HepG2 (cell line): Measurements from ENCODE around the gene MRPL58. TPM values are rescaled to one million over a fixed set of nuclear protein-coding genes. Genes with fewer than 3 reads are reported as not detected.
A peak's percentile ranks its signal among the peaks of the same experiment; 100 is the strongest.

Experiments
- AHR ChIP-seq: IDR thresholded peaks from 2 replicates; pipeline ENCODE4 v1.6.1; 2018; ENCODE audit warnings: missing genetic modification reagents, missing compliant biosample characterization
- FIP1L1 ChIP-seq: fragments of 200-400 bp; formaldehyde crosslinking; IDR thresholded peaks from 2 replicates; pipeline ENCODE4 v1.6.1; 2018; ENCODE audit warnings: low read depth, mild to moderate bottlenecking, low read length, moderate library complexity, borderline replicate concordance; ENCODE audit not compliant: insufficient read depth
- GTF2F1 ChIP-seq: fragments of 150-350 bp; IDR thresholded peaks from 2 replicates; pipeline ENCODE4 v1.6.1; 2014; ENCODE audit warnings: low read length
- HNF1A ChIP-seq, 2 experiments: sonication (generic) in 1 of 2; formaldehyde crosslinking in 1 of 2; IDR thresholded peaks; 2 replicates each; pipeline versions ENCODE4 v1.4.0 to v1.6.1; 2016 to 2020; ENCODE audit warnings: borderline replicate concordance in 1 of 2, low read depth in 1 of 2, mild to moderate bottlenecking in 1 of 2, missing genetic modification reagents in 1 of 2
- KLF9 ChIP-seq: IDR thresholded peaks from 2 replicates; pipeline ENCODE4 v1.6.1; 2016; ENCODE audit warnings: low read depth
- LCORL ChIP-seq, 2 experiments: fragments of 450-650 bp in 1 of 2; sonication (generic) in 1 of 2; formaldehyde crosslinking in 1 of 2; IDR thresholded peaks; 2 replicates each; pipeline versions ENCODE4 v1.5.0 to v1.6.1; 2017 to 2020; ENCODE audit warnings: antibody characterized with exemption in 1 of 2, missing genetic modification reagents in 1 of 2
- MED13 ChIP-seq: sonication (generic); formaldehyde crosslinking; IDR thresholded peaks from 2 replicates; pipeline ENCODE4 v1.5.0; 2020; ENCODE audit warnings: missing genetic modification reagents
- MEIS1 ChIP-seq: sonication (generic); formaldehyde crosslinking; IDR thresholded peaks from 2 replicates; pipeline ENCODE4 v1.9.0; 2021; ENCODE audit warnings: mild to moderate bottlenecking, missing genetic modification reagents, moderate library complexity, borderline replicate concordance
- MXD4 ChIP-seq: IDR thresholded peaks from 2 replicates; pipeline ENCODE4 v1.6.1; 2016; ENCODE audit warnings: mild to moderate bottlenecking, missing biosample characterization, missing genetic modification reagents
- SP4 ChIP-seq: sonication (generic); formaldehyde crosslinking; IDR thresholded peaks from 2 replicates; pipeline ENCODE4 v1.8.1; 2023; ENCODE audit warnings: mild to moderate bottlenecking, missing genetic modification reagents
- TRIM24 ChIP-seq: sonication (generic); formaldehyde crosslinking; IDR thresholded peaks from 2 replicates; pipeline ENCODE4 v1.8.0; 2022; ENCODE audit warnings: mild to moderate bottlenecking, missing genetic modification reagents
- ZFP1 ChIP-seq: IDR thresholded peaks from 2 replicates; pipeline ENCODE4 v1.6.1; 2016
- ZMYM3 ChIP-seq: sonication (generic); formaldehyde crosslinking; IDR thresholded peaks from 2 replicates; pipeline ENCODE4 v1.5.1; 2020; ENCODE audit warnings: mild to moderate bottlenecking, missing genetic modification reagents
- ZNF501 ChIP-seq: sonication (generic); formaldehyde crosslinking; IDR thresholded peaks from 2 replicates; pipeline ENCODE4 v1.5.1; 2020; ENCODE audit warnings: mild to moderate bottlenecking, moderate library complexity, missing genetic modification reagents
- ZNF564 ChIP-seq: sonication (generic); formaldehyde crosslinking; IDR thresholded peaks from 2 replicates; pipeline ENCODE4 v1.8.1; 2023; ENCODE audit warnings: mild to moderate bottlenecking, missing genetic modification reagents
- ZNF598 ChIP-seq: sonication (generic); formaldehyde crosslinking; IDR thresholded peaks from 2 replicates; pipeline ENCODE4 v1.5.1; 2020; ENCODE audit warnings: mild to moderate bottlenecking, missing genetic modification reagents, borderline replicate concordance
- ZNF607 ChIP-seq: sonication (generic); formaldehyde crosslinking; IDR thresholded peaks from 2 replicates; pipeline ENCODE4 v1.5.1; 2020; ENCODE audit warnings: missing genetic modification reagents, mild to moderate bottlenecking, borderline replicate concordance
- ZNF790 ChIP-seq: sonication (generic); formaldehyde crosslinking; IDR thresholded peaks from 2 replicates; pipeline ENCODE4 v1.8.0; 2022; ENCODE audit warnings: missing genetic modification reagents, mild to moderate bottlenecking, borderline replicate concordance
- ZSCAN29 ChIP-seq: sonication (generic); formaldehyde crosslinking; conservative IDR thresholded peaks from 2 replicates; pipeline ENCODE4 v1.4.0; 2020; ENCODE audit warnings: mild to moderate bottlenecking, missing genetic modification reagents
- polyA plus RNA-seq, 8 experiments: library from polyadenylated mRNA; depleted of rRNA in 3 of 8; stranded (reverse) in 7 of 8; unstranded in 1 of 8; fragments of >200 nt; fragmentation: Illumina TruSeq in 4 of 8; extraction: Trizol in 4 of 8; gene quantifications; 2 replicates each; pipeline versions ENCODE4 v1.2.1 to v1.2.3, GENCODE V29; 2011 to 2016; ENCODE audit warnings: low read depth in 4 of 8, missing spikeins in 1 of 8, mixed read lengths in 1 of 8; ENCODE audit not compliant: insufficient read depth in 1 of 8
- total RNA-seq, 5 experiments: library from RNA; depleted of rRNA; stranded (reverse); fragments of >200 nt; fragmentation: Illumina TruSeq; extraction: Trizol; gene quantifications; 2 replicates each; pipeline ENCODE4 v1.2.3, GENCODE V29; 2016; ENCODE audit warnings: low read depth in 1 of 5
- TF ChIP-seq, protein P1 (sequence below): sonication (generic); formaldehyde crosslinking; IDR thresholded peaks from 2 replicates; pipeline ENCODE4 v1.8.1; 2023; ENCODE audit warnings: mild to moderate bottlenecking, inconsistent platforms, moderate library complexity, missing genetic modification reagents, borderline replicate concordance
- TF ChIP-seq, protein P2 (sequence below): sonication (generic); formaldehyde crosslinking; IDR thresholded peaks from 2 replicates; pipeline ENCODE4 v1.4.0; 2020; ENCODE audit warnings: missing genetic modification reagents, mild to moderate bottlenecking, borderline replicate concordance

Gene MRPL58
- total and polyA plus RNA-seq, 2 of the 13 experiments (the other 11 are each of a cell fraction or from before 2014, with no cell fraction given): 44.9 to 68.9 TPM

GRCh38 chr17:75036643-75037268, 24.3 kb downstream of the MRPL58 start (continued):
- TF ChIP-seq HNF1A (IDR thresholded peaks at IDR 0.05; ENCODE audit: low read depth) (no peak), HNF1A (CRISPR knock-in tag; IDR thresholded peaks at IDR 0.05; ENCODE audit: borderline replicate concordance) (no peak), FIP1L1 (no peak), ZNF607 (CRISPR knock-in tag) (no peak), ZNF598 (CRISPR knock-in tag) (no peak), MXD4 (CRISPR knock-in tag) (no peak), SP4 (CRISPR knock-in tag) (peak; percentile 27; the same call in 1 of the 2 replicates), GTF2F1 (no peak), MEIS1 (CRISPR knock-in tag) (no peak), ZNF790 (CRISPR knock-in tag) (0 out of 2 replicates have a peak, but pooled peaks have one; percentile 20), ZNF501 (CRISPR knock-in tag) (no peak), ZMYM3 (CRISPR knock-in tag) (peak; percentile 30; the same call in 1 of the 2 replicates), MED13 (CRISPR knock-in tag) (no peak), AHR (no peak), ZFP1 (no peak), ZNF564 (CRISPR knock-in tag) (no peak), LCORL (IDR thresholded peaks at IDR 0.05) (no peak), LCORL (CRISPR knock-in tag; IDR thresholded peaks at IDR 0.05) (no peak), ZSCAN29 (peak; percentile 73; the same call in 1 of the 2 replicates), KLF9 (CRISPR knock-in tag) (no peak), TRIM24 (CRISPR knock-in tag) (no peak)
- TF ChIP-seq, protein P1, sequence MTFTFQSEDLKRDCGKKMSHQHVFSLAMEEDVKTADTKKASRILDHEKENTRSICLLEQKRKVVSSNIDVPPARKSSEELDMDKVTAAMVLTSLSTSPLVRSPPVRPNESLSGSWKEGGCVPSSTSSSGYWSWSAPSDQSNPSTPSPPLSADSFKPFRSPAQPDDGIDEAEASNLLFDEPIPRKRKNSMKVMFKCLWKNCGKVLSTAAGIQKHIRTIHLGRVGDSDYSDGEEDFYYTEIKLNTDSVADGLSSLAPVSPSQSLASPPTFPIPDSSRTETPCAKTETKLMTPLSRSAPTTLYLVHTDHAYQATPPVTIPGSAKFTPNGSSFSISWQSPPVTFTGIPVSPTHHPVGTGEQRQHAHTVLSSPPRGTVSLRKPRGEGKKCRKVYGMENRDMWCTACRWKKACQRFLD (CRISPR knock-in tag): 0 out of 2 replicates have a peak, but pooled peaks have one; percentile 3
- TF ChIP-seq, protein P2, sequence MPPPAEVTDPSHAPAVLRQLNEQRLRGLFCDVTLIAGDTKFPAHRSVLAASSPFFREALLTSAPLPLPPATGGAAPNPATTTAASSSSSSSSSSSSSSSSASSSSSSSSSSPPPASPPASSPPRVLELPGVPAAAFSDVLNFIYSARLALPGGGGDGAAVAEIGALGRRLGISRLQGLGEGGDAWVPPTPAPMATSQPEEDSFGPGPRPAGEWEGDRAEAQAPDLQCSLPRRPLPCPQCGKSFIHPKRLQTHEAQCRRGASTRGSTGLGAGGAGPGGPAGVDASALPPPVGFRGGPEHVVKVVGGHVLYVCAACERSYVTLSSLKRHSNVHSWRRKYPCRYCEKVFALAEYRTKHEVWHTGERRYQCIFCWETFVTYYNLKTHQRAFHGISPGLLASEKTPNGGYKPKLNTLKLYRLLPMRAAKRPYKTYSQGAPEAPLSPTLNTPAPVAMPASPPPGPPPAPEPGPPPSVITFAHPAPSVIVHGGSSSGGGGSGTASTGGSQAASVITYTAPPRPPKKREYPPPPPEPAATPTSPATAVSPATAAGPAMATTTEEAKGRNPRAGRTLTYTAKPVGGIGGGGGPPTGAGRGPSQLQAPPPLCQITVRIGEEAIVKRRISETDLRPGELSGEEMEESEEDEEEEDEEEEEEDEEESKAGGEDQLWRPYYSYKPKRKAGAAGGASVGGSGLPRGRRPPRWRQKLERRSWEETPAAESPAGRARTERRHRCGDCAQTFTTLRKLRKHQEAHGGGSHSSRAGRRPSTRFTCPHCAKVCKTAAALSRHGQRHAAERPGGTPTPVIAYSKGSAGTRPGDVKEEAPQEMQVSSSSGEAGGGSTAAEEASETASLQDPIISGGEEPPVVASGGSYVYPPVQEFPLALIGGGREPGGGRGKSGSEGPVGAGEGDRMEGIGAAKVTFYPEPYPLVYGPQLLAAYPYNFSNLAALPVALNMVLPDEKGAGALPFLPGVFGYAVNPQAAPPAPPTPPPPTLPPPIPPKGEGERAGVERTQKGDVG: peak; percentile 93; the same call in 1 of the 2 replicates
